Thyroid gland (tissue), 4 donors: ENCODE results near the gene BCKDHB.

Experiments
- POLR2A ChIP-seq, 2 donors: fragments of 450-650 bp; IDR thresholded peaks; one replicate each; pipeline ENCODE4 v1.6.1; 2017; ENCODE audit warnings: antibody characterized with exemption in 2 of 2, mild to moderate bottlenecking in 2 of 2, moderate library complexity in 1 of 2
- TF ChIP-seq, protein P1 (sequence below), 6 experiments: fragments of 200-600 bp in 3 of 6; fragments of 450-650 bp in 3 of 6; sonication (generic) in 3 of 6; IDR thresholded peaks; one replicate each; pipeline ENCODE4 v1.5.1; 2016 to 2019; ENCODE audit warnings: antibody characterized with exemption in 6 of 6, mild to moderate bottlenecking in 2 of 6, inconsistent platforms in 1 of 6, moderate library complexity in 1 of 6

- TF ChIP-seq POLR2A (IDR thresholded peaks at IDR 0.05) = no peak
- TF ChIP-seq, protein P1, sequence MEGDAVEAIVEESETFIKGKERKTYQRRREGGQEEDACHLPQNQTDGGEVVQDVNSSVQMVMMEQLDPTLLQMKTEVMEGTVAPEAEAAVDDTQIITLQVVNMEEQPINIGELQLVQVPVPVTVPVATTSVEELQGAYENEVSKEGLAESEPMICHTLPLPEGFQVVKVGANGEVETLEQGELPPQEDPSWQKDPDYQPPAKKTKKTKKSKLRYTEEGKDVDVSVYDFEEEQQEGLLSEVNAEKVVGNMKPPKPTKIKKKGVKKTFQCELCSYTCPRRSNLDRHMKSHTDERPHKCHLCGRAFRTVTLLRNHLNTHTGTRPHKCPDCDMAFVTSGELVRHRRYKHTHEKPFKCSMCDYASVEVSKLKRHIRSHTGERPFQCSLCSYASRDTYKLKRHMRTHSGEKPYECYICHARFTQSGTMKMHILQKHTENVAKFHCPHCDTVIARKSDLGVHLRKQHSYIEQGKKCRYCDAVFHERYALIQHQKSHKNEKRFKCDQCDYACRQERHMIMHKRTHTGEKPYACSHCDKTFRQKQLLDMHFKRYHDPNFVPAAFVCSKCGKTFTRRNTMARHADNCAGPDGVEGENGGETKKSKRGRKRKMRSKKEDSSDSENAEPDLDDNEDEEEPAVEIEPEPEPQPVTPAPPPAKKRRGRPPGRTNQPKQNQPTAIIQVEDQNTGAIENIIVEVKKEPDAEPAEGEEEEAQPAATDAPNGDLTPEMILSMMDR (IDR thresholded peaks at IDR 0.05) = no peak
Measured at GRCh38 chr6:80134065-80134464, 27.6 kb downstream of the BCKDHB start.
